Neural progenitor cell (in vitro differentiated cells): ENCODE data around the gene CTAG2. TPM values are rescaled to one million over a fixed set of nuclear protein-coding genes. Genes with fewer than 3 reads are reported as not detected.
"Not testable (repeated sequence)": the region's sequence is repeated elsewhere in the genome, so short reads cannot be mapped to it uniquely, and the experiment has no call there.

Experiments
- DNase-seq: peaks from one replicate; pipeline ENCODE4 v3.0.0-alpha.2; 2016; ENCODE audit warnings: low spot score
- H2AFZ ChIP-seq: fragments of 200-600 bp; sonication (generic); replicated peaks from 2 replicates; pipeline ENCODE4 v1.6.1; 2016; ENCODE audit warnings: antibody characterized with exemption
- H3F3A ChIP-seq: fragments of 200-600 bp; sonication (generic); 2 replicates; pipeline ENCODE4 v1.6.1; 2016; ENCODE audit warnings: antibody characterized with exemption, low read depth
- H3K27ac ChIP-seq: fragments of 200-600 bp; sonication (generic); 2 replicates; pipeline ENCODE4 v1.5.1; 2016; ENCODE audit warnings: mild to moderate bottlenecking
- H3K27me3 ChIP-seq: fragments of 200-600 bp; sonication (generic); 2 replicates; pipeline ENCODE4 v1.6.1; 2016; ENCODE audit warnings: mild to moderate bottlenecking, moderate library complexity
- H3K36me3 ChIP-seq: fragments of 200-600 bp; sonication (generic); 2 replicates; pipeline ENCODE4 v1.5.1; 2016
- H3K4me1 ChIP-seq: fragments of 200-600 bp; sonication (generic); 2 replicates; pipeline ENCODE4 v1.6.1; 2016; ENCODE audit warnings: mixed run types
- H3K4me2 ChIP-seq: fragments of 200-600 bp; sonication (generic); 2 replicates; pipeline ENCODE4 v1.6.1; 2016
- H3K4me3 ChIP-seq: fragments of 200-600 bp; sonication (generic); 2 replicates; pipeline ENCODE4 v1.5.1; 2016
- H3K79me2 ChIP-seq: fragments of 200-600 bp; sonication (generic); 2 replicates; pipeline ENCODE4 v1.6.1; 2016; ENCODE audit warnings: low read depth
- H3K9ac ChIP-seq: fragments of 200-600 bp; sonication (generic); 2 replicates; pipeline ENCODE4 v1.6.1; 2016
- H3K9me3 ChIP-seq: fragments of 200-600 bp; sonication (generic); 2 replicates; pipeline ENCODE4 v1.5.1; 2016; ENCODE audit warnings: low read depth
- H4K20me1 ChIP-seq: fragments of 200-600 bp; sonication (generic); 2 replicates; pipeline ENCODE4 v1.6.1; 2016; ENCODE audit warnings: low read depth
- H3K27ac Mint-ChIP-seq: 3 replicates; pipeline ENCODE4 v1.8.0; 2021; ENCODE audit warnings: mixed read lengths
- H3K27me3 Mint-ChIP-seq: 2 replicates; pipeline ENCODE4 v1.8.0; 2022; ENCODE audit warnings: low read depth, mild to moderate bottlenecking, inconsistent platforms, moderate library complexity, mixed read lengths; ENCODE audit not compliant: insufficient read depth
- H3K36me3 Mint-ChIP-seq: 3 replicates; pipeline ENCODE4 v1.8.0; 2021; ENCODE audit warnings: mixed read lengths
- H3K4me1 Mint-ChIP-seq: 3 replicates; pipeline ENCODE4 v1.8.0; 2021; ENCODE audit warnings: mixed read lengths
- H3K4me3 Mint-ChIP-seq: 3 replicates; pipeline ENCODE4 v1.8.0; 2021; ENCODE audit warnings: mild to moderate bottlenecking, moderate library complexity, mixed read lengths
- H3K9me3 Mint-ChIP-seq: 3 replicates; pipeline ENCODE4 v1.8.0; 2020; ENCODE audit warnings: mixed read lengths
- total RNA-seq: library from RNA; depleted of rRNA; stranded (reverse); fragments of >200 nt; gene quantifications from 2 replicates; pipeline ENCODE4 v1.2.3, GENCODE V29; 2015; ENCODE audit warnings: low replicate concordance

The CTAG2 gene
- total RNA-seq, 1 donor from 2014 or later, result not detected

GRCh38 chrX:154620767-154621414 is 32.5 kb downstream of the CTAG2 start:
- not testable (repeated sequence) for DNase-seq, H3F3A ChIP-seq, H3K4me2 ChIP-seq, H3K27ac Mint-ChIP-seq, H3K36me3 Mint-ChIP-seq, H3K4me3 ChIP-seq, H3K9me3 Mint-ChIP-seq, H3K9me3 ChIP-seq, H2AFZ ChIP-seq, H3K4me1 ChIP-seq, H3K27ac ChIP-seq, H4K20me1 ChIP-seq, H3K27me3 Mint-ChIP-seq, H3K9ac ChIP-seq, H3K4me3 Mint-ChIP-seq, H3K36me3 ChIP-seq, H3K79me2 ChIP-seq, H3K27me3 ChIP-seq, H3K4me1 Mint-ChIP-seq

GRCh38 chrX:154619182-154619581 is 34.2 kb downstream of the CTAG2 start, which contains the start of gene CTAG1B:
Gene CTAG1B (minus strand): TSS chrX:154619282. CDS start chrX:154619218, 64 bp downstream.
- not testable (repeated sequence) for H3K36me3 ChIP-seq, H4K20me1 ChIP-seq, H3K79me2 ChIP-seq, H3K27ac Mint-ChIP-seq, H3K27me3 ChIP-seq, DNase-seq, H3K9me3 Mint-ChIP-seq, H3F3A ChIP-seq, H3K9me3 ChIP-seq, H3K4me1 ChIP-seq, H3K27ac ChIP-seq, H3K27me3 Mint-ChIP-seq, H3K4me2 ChIP-seq, H2AFZ ChIP-seq, H3K4me3 ChIP-seq, H3K9ac ChIP-seq, H3K4me1 Mint-ChIP-seq, H3K36me3 Mint-ChIP-seq, H3K4me3 Mint-ChIP-seq

GRCh38 chrX:154613586-154613985 is 39.8 kb downstream of the CTAG2 start:
- not testable (repeated sequence) for H3K36me3 Mint-ChIP-seq, H3K36me3 ChIP-seq, H3K9me3 ChIP-seq, H3K27me3 ChIP-seq, H3K9me3 Mint-ChIP-seq, H3K4me2 ChIP-seq, H3K27ac Mint-ChIP-seq, H3K79me2 ChIP-seq, H3K27ac ChIP-seq, DNase-seq, H3K27me3 Mint-ChIP-seq, H4K20me1 ChIP-seq, H3K4me1 Mint-ChIP-seq, H3K4me3 ChIP-seq, H3K9ac ChIP-seq, H3K4me3 Mint-ChIP-seq, H2AFZ ChIP-seq, H3F3A ChIP-seq, H3K4me1 ChIP-seq

GRCh38 chrX:154611146-154611545 is 42.2 kb downstream of the CTAG2 start:
- H2AFZ ChIP-seq, H3K9ac ChIP-seq, H3K4me3 Mint-ChIP-seq, H3K36me3 Mint-ChIP-seq, H4K20me1 ChIP-seq, DNase-seq, H3K4me1 Mint-ChIP-seq, H3K4me3 ChIP-seq, H3K27me3 ChIP-seq, H3K27me3 Mint-ChIP-seq, H3K9me3 ChIP-seq, H3K4me1 ChIP-seq, H3K36me3 ChIP-seq, H3K27ac Mint-ChIP-seq, H3K9me3 Mint-ChIP-seq, H3K4me2 ChIP-seq, H3K79me2 ChIP-seq, H3F3A ChIP-seq, H3K27ac ChIP-seq: not testable (repeated sequence)

- H3K9me3 ChIP-seq, H2AFZ ChIP-seq, H3K36me3 ChIP-seq, H3K4me1 Mint-ChIP-seq, H3K27me3 ChIP-seq, H3K4me2 ChIP-seq, H3K27me3 Mint-ChIP-seq, H3K4me3 Mint-ChIP-seq, H3K9ac ChIP-seq, H4K20me1 ChIP-seq, DNase-seq, H3K4me1 ChIP-seq, H3K27ac Mint-ChIP-seq, H3K36me3 Mint-ChIP-seq, H3K27ac ChIP-seq, H3K79me2 ChIP-seq, H3K4me3 ChIP-seq, H3F3A ChIP-seq: not testable (repeated sequence)
- H3K9me3 Mint-ChIP-seq, result peaks cover 18% of the 10 kb centered on the region
Observed at GRCh38 chrX:154608823-154609222, 44.6 kb downstream of the CTAG2 start.

- not testable (repeated sequence) for H3K4me3 ChIP-seq, H3K9ac ChIP-seq, H4K20me1 ChIP-seq, H3K27me3 ChIP-seq, H3K4me2 ChIP-seq, H3K4me1 Mint-ChIP-seq, H3K9me3 ChIP-seq, H3K27ac Mint-ChIP-seq, H3F3A ChIP-seq, H3K36me3 ChIP-seq, H3K79me2 ChIP-seq, H3K27ac ChIP-seq, H3K4me1 ChIP-seq, H3K4me3 Mint-ChIP-seq, DNase-seq, H2AFZ ChIP-seq, H3K36me3 Mint-ChIP-seq, H3K27me3 Mint-ChIP-seq
- H3K9me3 Mint-ChIP-seq, result peaks cover 19% of the 10 kb centered on the region
Observed at GRCh38 chrX:154607976-154608375, 45.4 kb downstream of the CTAG2 start.
